Ovary (tissue), 3 donors: Measurements from ENCODE around the gene RMP24.

Experiments used
- POLR2A ChIP-seq: fragments of 450-650 bp; IDR thresholded peaks from one replicate; pipeline ENCODE4 v1.6.1; 2017; ENCODE audit warnings: antibody characterized with exemption, mild to moderate bottlenecking, moderate library complexity
- TF ChIP-seq, protein P1 (sequence below), 3 donors: fragments of 450-650 bp in 2 of 3; fragments of 200-600 bp in 1 of 3; IDR thresholded peaks; one replicate each; pipeline versions ENCODE4 v1.5.1 to v1.8.0; 2016 to 2022; ENCODE audit warnings: antibody characterized with exemption in 3 of 3, mild to moderate bottlenecking in 1 of 3
- donor health status: DM: no; HTN: no; CAD: no.

DNA sequence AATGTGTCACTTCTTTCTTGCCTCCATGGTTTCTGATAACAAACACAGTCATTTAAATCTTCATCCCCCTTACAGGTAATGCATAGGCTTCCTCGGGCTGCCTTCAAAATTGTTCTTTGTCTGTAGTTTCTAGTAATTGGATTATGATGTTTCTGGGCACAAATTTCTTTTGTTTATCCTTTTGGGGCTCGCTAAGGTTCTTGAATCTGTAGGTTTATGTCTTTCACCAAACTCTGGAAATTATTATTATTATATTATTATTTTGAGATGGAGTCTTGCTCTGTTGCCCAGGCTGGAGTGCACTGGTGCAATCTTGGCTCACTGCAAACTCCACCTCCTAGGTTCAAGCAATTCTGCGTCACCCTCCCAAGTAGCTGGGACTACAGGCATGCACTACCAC is 16.3 kb upstream of the RMP24 start:
- no peak for TF ChIP-seq POLR2A
- TF ChIP-seq, protein P1, sequence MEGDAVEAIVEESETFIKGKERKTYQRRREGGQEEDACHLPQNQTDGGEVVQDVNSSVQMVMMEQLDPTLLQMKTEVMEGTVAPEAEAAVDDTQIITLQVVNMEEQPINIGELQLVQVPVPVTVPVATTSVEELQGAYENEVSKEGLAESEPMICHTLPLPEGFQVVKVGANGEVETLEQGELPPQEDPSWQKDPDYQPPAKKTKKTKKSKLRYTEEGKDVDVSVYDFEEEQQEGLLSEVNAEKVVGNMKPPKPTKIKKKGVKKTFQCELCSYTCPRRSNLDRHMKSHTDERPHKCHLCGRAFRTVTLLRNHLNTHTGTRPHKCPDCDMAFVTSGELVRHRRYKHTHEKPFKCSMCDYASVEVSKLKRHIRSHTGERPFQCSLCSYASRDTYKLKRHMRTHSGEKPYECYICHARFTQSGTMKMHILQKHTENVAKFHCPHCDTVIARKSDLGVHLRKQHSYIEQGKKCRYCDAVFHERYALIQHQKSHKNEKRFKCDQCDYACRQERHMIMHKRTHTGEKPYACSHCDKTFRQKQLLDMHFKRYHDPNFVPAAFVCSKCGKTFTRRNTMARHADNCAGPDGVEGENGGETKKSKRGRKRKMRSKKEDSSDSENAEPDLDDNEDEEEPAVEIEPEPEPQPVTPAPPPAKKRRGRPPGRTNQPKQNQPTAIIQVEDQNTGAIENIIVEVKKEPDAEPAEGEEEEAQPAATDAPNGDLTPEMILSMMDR (IDR thresholded peaks at IDR 0.05) = no peak
